Breast epithelium (tissue), 3 donors: ENCODE results near the gene PDE4D.

Source experiments
- POLR2A ChIP-seq: fragments of 450-650 bp; IDR thresholded peaks from one replicate; pipeline ENCODE4 v1.6.1; 2016; ENCODE audit warnings: antibody characterized with exemption, mild to moderate bottlenecking, moderate library complexity
- POLR2AphosphoS5 ChIP-seq, 3 donors: sonication (generic); formaldehyde crosslinking; IDR thresholded peaks; one replicate each; pipeline ENCODE4 v1.6.1; 2017; ENCODE audit warnings: antibody characterized with exemption in 3 of 3
- TF ChIP-seq, protein P1 (sequence below), 3 donors: fragments of 450-650 bp; IDR thresholded peaks; one replicate each; pipeline ENCODE4 v1.5.1; 2016 to 2017; ENCODE audit warnings: antibody characterized with exemption in 3 of 3, mild to moderate bottlenecking in 3 of 3, moderate library complexity in 3 of 3

DNA sequence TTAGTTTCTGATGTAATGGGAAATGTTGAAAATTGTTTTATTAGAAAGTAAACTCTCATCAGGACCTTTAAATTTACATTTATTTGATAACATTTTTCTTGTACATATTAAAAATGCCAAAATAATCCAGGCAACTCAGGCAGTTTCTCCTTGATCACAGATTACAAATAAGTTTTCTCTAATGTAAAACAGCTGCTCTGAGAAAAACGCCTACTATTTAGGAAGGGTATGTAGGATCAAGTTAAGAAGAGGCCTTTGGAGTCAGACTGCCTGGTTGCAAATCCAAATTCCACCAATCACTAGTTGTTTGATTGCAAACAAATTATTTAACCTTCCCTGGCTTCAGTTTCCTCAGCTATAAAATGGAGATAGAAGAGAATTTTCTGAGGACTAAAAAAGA, 610.8 kb downstream of the PDE4D start:
- TF ChIP-seq, protein P1, sequence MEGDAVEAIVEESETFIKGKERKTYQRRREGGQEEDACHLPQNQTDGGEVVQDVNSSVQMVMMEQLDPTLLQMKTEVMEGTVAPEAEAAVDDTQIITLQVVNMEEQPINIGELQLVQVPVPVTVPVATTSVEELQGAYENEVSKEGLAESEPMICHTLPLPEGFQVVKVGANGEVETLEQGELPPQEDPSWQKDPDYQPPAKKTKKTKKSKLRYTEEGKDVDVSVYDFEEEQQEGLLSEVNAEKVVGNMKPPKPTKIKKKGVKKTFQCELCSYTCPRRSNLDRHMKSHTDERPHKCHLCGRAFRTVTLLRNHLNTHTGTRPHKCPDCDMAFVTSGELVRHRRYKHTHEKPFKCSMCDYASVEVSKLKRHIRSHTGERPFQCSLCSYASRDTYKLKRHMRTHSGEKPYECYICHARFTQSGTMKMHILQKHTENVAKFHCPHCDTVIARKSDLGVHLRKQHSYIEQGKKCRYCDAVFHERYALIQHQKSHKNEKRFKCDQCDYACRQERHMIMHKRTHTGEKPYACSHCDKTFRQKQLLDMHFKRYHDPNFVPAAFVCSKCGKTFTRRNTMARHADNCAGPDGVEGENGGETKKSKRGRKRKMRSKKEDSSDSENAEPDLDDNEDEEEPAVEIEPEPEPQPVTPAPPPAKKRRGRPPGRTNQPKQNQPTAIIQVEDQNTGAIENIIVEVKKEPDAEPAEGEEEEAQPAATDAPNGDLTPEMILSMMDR (IDR thresholded peaks at IDR 0.05) = no peak
- TF ChIP-seq POLR2A (no peak), POLR2AphosphoS5 (IDR thresholded peaks at IDR 0.05) (no peak)
